KG1 (cell line): ENCODE results near the gene MTG2.
"Not testable (repeated sequence)": the region's sequence is repeated elsewhere in the genome, so short reads cannot be mapped to it uniquely, and the experiment has no call there.

ENCODE experiments used
- DNase-seq: peaks from one replicate; lab custom pipeline; 2025; lab: John Stamatoyannopoulos, UW

Gene MTG2

DNA sequence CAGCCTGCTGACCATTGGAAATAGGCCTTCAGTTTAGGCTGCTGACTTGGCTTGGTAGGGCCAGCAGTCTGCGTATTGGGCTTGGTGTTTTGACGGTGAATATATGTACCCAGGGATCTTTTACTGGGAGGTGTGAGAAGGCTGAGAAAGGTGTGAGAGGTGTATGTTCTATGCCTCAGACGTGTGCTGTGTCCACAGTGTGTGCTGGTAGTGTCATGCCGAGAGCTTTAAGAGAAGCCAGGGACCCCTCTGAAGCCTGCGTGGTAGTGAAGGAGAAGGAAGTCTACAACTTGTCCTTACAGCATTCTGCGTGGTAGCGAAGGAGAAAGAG is 37.2 kb upstream of the MTG2 start:
- no peak for DNase-seq

DNA sequence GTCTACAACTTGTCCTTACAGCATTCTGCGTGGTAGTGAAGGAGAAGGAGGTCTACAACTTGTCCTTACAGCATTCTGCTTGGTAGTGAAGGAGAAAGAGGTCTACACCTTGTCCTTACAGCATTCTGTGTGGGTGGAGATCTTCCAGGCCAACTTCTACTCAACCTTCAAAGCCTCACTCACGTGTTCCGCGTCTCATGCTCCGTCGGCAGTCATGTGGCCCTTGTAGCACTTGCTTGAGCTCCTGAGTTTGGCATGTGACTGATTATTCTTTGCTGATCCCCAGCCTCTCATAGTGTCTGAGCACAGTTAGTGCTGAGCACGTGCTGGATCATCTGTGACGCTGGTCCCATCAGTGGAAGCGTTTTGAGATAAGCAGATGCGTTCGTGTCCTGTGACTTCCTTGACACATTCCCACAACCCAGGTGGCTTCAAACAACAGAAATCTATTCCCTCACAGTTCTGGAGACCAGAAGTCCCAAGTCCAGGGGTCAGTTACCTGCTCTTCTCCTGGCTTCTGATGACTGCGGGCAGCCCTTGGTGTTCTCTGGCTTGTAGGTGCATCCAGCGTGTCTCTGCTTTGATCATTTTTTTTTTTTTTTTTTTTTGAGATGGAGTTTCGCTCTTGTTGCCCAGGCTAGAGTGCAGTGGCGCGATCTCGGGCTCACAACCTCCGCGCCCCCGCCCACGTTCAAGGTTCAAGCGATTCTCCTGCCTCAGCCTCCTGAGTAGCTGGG is 36.6 kb upstream of the MTG2 start:
- no peak for DNase-seq

DNA sequence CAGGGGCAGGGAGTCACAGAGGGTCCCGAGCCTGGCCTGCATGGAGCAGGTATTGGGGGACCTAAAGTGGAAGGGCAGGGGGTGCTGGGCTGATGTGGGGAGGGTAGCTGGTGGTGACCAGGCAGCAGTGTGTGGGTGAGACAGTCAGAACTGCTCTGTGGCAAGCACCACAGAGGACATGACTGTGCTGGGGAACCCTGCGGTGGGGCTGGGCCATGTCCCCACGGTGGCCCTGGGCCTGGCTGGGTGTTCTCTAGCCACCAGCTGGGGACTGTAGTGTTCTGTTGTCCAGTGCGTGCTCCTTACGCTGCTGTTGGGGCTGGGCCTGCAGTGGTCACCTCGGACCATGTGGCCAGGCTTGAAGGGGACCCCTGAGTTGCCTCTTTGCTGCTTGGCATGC is 35.7 kb upstream of the MTG2 start:
- no peak for DNase-seq

DNA sequence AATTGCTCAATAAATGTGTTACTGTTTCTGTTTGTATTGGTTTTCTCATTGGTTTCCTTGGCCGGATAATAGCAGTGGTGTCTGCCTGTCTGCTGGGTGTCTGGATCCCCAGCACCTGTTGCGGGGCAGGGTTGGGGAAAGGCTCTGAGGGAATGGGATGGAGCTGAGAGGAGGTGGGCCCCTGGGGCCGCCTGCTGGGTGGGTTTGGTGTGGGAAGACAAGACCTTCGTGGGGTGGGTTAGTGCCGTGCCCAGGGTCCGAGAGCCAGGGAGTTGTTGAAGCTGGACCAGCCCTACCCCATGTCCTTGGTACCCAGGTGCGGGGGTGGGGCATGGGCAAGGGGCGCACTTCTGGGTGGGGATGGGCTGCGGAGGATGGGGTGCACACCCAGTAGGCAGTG is 35.3 kb upstream of the MTG2 start:
- no peak for DNase-seq

DNA sequence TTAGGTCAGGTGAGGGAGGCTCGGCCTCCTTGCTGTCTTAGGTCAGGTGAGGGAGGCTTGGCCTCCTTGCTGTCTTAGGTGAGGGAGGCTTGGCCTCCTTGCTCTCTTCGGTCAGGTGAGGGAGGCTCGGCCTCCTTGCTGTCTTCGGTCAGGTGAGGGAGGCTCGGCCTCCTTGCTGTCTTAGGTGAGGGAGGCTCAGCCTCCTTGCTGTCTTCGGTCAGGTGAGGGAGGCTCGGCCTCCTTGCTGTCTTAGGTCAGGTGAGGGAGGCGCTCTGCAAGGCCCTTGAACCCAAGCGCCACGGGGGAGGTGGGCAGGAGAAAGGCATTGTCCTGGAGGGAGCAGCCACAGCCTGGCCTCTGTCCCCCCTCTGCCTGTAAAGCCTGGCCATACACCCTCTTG is 34.4 kb upstream of the MTG2 start:
- DNase-seq, result not testable (repeated sequence)

DNA sequence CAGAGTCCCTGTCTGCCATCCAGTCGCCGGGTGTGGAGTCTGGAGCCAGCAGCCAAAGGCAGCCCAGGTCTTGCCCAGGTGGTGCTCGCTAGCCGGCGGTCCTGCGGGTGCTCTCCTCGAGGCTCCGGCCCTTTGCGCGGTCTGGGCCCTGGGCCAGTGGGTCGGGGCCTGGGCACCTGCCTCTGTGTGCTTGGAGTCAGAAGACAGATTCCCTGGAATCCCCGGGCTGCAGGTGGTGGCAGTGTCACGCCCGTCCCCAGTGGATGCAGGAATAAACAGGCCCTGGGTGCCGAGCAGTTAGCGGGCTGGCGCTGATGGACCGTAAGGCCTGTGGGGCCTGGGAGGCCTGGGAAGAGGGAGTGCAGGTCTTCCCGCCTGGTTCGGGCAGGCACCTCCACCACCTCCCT is 33.9 kb upstream of the MTG2 start:
- DNase-seq, result no peak

DNA sequence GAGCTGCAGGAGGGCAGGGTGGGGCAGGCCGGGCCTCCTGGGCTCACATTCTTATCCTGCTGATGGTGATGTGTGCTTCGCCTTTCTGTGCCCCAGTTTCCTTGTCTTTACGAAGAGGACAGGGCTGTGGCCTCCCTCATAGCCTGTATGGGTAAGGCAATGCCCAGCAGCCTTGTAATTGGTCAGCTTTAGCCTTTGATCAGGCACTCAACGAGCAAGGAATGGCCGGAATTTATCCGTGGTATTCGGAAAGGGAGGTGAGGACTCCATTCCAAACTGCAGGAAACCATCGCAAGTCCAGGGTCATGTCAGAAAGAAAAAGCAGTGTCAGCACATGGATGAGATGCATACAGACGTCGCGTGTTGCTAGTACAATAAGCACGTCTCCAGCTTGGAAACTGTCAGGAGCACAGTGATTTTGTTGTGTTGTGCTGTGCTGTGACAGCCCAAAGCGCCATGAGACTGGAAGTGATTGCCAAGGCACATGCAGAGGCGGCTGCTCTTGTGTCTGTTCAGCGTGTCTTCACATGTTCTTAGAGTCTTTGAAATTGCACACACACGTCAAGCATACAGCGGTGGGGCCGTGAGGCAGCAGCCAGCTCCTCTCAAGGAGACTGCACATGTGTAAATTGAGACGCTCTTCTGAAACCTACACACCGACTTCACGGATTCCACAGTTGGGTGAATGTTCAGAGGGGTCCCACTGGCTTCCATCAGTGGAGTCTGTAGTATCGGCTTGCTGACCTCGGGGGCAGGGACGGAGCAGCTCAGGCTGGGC is 33.1 kb upstream of the MTG2 start:
- DNase-seq, result no peak

DNA sequence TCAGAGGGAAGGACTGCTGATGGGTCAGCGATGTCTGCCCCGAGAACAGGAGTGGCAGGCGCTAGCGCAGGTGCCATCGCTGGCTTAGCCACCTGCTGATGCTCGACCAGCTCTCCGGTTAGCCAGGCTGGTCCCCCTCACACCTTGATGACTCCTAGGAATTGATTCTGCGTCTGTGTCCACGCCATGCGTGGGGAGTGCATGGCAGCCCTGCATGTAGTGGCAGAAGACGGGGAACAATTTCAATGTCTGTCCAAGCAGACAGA is 32.6 kb upstream of the MTG2 start:
- no peak for DNase-seq

DNA sequence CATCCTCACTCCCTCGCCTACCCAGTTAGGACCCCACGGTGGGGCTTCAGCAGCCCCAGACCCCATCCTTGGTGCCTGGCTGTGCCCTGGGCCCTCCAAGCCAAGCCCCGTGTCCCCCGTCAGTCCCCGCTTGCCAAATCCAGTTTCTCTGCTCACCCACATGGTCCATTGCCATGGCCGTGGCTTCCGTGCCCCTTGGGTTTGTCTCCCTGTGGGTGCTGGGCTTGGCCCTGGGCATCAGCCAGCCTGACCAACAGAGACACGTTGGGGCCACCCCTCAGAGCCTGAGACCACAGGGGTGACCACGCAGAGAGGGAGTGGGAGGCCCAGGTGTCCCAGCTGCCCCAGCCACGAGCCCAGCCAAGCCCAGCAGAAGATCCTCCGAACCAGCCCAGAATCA is 31.6 kb upstream of the MTG2 start:
- no peak for DNase-seq

DNA sequence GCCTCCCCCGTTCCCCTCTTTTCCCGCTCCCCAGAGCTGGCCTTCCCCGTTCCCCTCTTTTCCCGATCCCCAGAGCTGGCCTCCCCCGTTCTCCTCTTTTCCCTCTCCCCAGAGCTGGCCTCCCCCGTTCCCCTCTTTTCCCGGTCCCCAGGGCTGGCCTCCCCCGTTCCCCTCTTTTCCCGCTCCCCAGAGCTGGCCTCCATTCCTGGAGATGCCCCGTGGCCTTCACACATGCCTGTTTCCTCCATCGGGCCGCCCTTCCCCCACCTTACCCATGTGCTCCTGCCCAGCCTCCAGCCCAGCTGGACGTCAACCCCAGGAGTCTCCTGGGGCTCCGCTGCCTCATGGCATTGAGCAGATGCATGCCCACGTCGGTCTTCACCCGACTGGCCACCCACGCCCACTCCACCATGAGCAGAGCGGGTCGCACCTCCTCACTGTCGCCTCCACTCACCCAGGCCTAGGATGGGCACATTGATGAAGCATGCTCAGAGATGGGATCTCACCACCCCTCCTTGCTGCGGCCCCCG is 30.9 kb upstream of the MTG2 start:
- DNase-seq, result no peak

DNA sequence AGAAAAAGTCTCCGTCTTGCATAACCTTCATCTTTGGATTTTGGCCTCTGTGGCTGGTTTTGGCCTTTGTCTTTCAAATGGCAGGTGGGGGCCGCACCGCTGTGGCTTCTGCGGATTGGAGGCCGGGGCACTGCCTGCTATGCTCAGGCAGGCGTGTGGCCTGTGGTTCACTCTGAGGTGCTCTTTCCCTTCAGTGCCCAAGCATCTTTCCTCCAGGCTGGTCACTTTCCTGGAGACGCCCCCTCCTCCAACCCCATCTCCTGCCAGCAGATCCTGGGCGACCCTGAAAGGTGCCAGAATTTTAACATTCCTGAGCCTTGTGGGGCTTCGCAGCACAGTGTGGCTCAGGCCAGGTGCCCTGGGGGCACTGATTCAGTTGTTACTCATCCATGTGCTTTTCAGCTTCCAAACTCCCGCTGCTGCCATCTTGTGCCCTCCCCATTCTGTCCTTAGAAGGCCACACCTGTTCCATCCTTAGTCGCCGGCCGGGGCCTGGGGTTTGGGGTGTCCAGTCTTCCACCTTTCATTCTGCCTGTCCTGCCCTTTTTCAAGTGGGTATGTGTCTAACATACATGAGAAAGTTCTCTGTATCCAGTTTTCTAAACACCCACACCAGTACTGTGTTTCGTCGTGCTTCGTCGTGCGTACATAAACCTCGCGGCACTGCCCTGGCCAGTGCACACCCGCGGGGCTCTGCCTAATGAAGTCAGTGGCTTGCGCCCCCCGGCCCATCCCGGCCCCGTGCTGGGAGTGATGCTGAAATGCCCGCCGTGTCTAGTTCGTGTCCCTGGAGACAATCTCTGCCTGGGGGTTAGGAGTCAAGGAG is 27.2 kb upstream of the MTG2 start:
- DNase-seq, result no peak

DNA sequence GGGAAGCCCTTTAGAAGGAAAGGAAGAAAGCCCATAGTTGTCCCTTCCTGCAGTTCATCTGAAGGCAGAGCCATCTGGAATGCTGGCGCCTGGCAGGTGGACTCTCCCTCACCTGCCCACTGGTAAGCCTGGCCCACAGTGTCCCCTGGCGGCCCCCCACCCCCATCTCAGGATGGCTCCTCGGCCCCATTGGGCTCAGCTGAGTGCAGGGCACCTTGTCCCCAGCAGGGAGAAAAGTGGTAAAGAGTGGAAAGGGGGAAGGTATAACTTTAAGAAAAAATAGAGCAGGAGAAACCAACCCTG is 26.6 kb upstream of the MTG2 start:
- no peak for DNase-seq

DNA sequence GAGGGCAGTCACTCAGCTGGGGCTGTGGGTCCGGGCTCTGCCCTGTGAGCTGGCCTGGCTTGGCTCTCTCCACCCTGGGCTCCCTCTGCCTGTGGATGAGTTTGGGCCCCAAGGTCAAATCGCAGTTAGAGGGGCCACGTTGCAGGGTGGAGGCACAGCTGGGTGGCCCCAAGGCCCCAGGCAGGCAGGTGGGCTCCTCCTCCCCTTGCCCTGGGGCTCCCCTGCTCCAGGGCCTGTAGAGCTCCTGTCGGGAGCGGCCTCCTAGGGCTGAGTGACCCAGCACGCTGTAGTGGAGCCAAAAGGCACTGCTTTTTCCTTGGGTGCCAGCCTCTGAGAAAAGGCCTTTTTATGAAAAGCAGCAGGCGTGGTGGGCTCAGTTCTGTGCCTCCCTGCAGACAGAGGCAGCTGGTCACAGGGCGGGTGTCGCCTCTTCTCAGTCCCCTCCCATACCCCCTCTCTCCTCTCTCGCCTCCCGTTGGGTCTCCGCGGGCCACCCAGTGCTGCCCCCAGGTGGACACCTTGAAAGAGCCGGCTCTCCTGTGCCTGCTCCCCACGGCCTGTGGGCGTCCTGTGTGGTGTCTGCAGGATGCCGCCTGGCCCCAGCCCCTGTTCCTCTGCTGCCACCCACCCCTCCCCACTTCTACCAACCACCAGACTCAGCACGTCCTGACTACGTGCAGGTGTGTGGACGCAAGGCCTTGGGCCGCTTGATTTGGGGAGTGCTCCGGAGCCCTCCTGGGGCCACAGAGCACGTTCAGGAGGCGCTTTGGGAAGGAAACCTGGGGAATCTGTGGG is 26.0 kb upstream of the MTG2 start:
- DNase-seq, result no peak

DNA sequence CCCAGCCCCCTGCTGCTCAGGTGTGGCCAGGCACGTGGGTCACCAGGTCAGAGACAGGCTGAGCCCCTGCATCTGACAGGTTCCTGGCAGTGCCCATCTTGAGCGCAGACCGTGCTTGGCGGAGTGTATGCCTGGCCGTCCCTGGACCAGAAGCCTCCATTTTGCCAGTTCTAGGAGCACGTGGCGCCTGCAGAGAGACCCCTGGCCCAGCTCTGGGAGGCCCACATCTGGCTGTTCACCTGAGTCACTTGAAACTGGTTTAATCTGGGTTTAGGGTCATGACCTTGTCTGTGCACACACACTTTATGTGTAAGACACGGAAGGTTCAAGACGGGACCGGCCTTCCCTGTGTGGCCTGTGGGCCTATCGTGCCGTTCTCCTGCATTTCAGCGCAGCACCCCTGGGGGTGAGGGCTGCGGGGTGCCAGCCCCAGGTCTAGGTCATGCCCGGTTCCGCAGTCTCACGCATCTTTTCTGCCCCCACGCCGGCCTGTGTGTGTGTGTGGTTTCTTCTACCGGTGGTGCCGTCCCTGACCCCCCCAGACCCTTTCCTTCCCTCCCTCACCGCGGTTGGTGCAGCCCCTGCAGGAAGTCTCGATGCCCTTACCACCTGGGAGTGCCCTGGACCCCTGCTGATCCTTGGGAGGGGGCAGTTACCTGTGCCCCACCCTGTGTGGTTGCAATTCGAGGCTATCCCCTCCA is 25.3 kb upstream of the MTG2 start:
- no peak for DNase-seq

DNA sequence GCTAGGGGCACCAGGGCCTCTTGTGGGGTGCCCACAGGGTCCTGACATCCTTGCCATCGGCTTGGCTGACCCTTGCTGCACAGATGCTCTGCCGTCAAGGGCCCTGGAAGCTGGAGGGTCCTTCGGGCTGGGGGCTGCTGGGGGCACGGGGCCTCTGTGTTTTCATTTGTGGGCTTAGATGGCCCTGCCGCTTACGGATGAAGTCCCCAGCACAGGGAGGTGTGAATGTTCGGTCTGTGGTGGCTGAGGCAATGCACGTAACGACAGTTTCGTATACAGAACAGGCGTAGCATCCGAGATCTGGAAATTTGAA is 24.8 kb upstream of the MTG2 start:
- DNase-seq, result no peak

DNA sequence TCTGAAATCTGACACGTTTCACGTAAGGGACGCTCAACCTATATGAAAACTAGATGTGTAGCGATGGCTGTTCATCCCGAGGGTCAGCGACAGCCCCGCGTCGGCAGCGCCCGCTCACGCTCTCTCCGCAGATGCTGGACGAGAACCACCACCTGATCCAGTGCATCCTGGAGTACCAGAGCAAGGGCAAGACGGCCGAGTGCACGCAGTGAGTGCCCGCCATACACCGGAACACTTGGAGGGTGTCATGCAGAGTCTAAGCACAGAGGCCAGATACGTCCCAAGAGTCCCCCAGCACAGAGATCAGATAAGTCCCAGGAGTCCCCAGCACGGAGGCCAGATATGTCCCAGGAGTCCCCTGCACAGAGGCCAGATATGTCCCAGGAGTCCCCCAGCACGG is 24.3 kb upstream of the MTG2 start:
- no peak for DNase-seq

DNA sequence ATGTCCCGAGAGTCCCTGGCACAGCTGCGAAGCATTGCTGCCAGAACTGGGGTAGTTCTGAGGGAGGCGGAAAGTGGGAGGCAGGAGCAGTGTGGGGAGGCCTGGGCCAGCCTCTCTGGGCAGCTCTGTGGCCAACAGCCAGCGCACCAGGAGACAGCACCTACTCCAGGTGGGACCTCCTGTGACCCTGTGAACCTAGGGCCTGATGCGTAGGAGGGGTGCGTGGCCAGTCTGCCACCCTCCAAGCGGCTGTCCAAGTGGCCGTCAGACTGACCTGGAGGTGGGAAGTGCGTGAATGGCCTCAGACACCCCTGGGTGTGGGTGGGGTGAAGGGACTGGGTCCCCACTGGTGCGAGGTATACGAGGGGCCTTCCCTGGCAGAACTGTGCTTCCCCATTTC is 23.8 kb upstream of the MTG2 start:
- no peak for DNase-seq

DNA sequence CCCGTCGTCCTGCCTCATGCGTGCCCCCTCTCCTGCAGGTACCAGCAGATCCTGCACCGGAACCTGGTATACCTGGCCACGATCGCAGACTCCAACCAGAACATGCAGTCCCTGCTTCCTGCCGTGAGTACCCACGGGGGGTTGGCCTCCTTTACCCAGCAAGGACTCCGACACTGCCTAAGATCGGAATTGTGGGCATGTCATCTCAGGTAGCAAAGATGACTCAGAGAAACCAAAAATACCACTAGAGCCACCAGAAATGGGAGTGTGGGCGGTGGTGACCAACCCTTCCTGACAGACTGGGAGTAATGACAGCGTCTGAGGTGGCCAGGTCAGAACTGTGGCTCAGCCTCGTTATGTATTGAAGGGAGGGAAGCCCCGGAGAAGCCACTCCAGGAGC is 23.0 kb upstream of the MTG2 start:
- DNase-seq, result no peak

DNA sequence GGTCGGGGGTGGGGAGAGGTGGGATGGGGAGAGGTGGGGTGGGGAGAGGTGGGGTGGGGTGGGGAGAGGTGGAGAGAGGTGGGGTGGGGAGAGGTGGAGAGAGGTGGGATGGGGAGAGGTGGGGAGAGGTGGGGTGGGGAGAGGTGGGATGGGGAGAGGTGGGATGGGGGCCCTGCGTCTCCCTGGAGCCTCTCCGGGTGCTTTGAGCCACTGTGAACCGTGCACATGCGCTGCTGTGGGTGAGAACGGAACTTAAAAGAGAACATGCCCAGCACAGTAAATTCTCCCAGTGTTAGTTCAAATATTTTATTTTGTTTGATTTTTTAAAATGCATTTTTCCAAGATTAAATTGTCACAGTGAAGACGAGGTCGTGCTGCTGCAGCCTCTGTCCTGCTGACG is 22.6 kb upstream of the MTG2 start:
- DNase-seq, result no peak

DNA sequence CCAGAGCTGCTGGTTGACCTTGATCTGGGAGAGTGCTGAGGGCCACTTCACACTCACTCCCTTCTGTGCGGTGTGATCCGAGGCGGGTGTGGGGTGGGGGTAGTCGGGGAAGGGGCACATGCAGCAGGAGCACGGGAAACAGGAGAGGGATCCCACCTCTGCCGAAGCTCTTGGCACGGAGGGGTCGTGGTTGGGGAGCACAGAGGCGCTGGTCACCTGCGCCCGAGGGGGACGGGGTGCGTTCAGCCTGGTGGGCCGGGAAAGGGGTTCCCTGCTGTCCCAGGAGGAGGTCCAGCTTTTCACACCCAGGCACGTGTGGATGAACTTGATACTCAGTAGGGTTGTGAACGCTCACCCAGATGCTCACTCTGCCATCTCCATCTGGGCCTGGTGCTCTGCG is 22.0 kb upstream of the MTG2 start:
- DNase-seq, result no peak

DNA sequence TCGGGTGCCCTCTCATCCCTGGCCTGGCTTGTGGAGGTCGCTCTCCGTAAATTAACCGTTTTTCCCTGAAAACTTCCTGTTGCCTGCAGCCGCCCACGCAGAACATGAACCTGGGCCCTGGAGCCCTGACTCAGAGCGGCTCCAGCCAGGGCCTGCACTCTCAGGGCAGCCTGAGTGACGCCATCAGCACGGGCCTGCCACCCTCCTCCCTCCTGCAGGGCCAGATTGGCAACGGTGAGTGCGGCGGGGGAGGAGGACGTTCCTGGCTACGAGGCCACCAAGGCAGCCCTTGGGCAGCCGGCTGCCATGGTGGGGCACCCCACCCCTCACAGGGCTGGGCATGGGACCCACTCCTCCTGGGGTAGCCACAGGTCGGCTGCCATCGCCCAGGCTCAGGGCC is 21.5 kb upstream of the MTG2 start:
- no peak for DNase-seq
